ENCODE data around the gene MACIR. TPM values are rescaled to one million over a fixed set of nuclear protein-coding genes. Genes with fewer than 3 reads are reported as not detected.

Gene MACIR
- total and polyA plus RNA-seq, 8 donors: 1.2 to 39.7 (median 15.5) TPM

DNA sequence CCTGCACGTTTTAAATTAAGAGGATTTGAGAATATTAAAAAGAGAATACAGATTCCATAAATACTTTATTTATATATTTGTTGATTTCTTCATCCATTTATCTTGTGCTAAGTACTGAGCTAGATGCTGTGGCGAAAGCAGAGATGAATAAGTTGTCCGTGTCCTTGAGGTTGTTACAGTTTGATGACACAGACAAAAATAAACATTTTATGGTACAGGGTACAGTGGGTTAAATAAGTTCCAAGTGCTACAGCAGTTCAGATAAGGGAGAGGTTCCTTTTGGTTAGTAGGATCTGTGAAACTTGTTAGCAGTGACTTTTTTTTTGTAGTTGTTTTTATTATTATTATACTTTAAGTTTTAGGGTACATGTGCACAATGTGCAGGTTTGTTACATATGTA, 50.2 kb downstream of the MACIR start:
- no peak for DNase-seq
- Histone ChIP-seq H3K36me3 (no peaks in the 10 kb centered on the region), H3K4me1 (no peaks in the 10 kb centered on the region), H3K27ac (no peak overlapping the region), H3K27me3 (no peaks in the 10 kb centered on the region), H3K9me3 (no peaks in the 10 kb centered on the region), H3K4me3 (no peak overlapping the region)
- no peak for TF ChIP-seq POLR2AphosphoS5 (IDR thresholded peaks at IDR 0.05)
- no peak for TF ChIP-seq CTCF (IDR thresholded peaks at IDR 0.05)
- no peak for TF ChIP-seq POLR2A (IDR thresholded peaks at IDR 0.05)
- TF ChIP-seq EP300 (IDR thresholded peaks at IDR 0.05): no peak
- 73 to 81% (median 76%) methylated on average over 3 of the region's 3 CpGs for WGBS, 5 donors
- intact Hi-C loops (cut with DNase I; ENCODE audit: low total_unique reads): no loop called here

GRCh38 chr5:103313056-103313455, 54.5 kb downstream of the MACIR start:
- Histone ChIP-seq H3K4me3 (no peak overlapping the region), H3K27ac (no peak overlapping the region), H3K4me1 (no peaks in the 10 kb centered on the region), H3K9me3 (no peaks in the 10 kb centered on the region), H3K27me3 (no peaks in the 10 kb centered on the region), H3K36me3 (no peaks in the 10 kb centered on the region)
- intact Hi-C loops (cut with DNase I; ENCODE audit: low total_unique reads): no loop called here
- no peak for TF ChIP-seq EP300 (IDR thresholded peaks at IDR 0.05)
- no peak for TF ChIP-seq POLR2A (IDR thresholded peaks at IDR 0.05)
- TF ChIP-seq CTCF (IDR thresholded peaks at IDR 0.05): no peak
- no peak for TF ChIP-seq POLR2AphosphoS5 (IDR thresholded peaks at IDR 0.05)
- 93 to 98% (median 94%) methylated on average over 3 of the region's 3 CpGs for WGBS, 5 donors
- DNase-seq: no peak

- TF ChIP-seq EP300 (IDR thresholded peaks at IDR 0.05) (no peak), POLR2AphosphoS5 (IDR thresholded peaks at IDR 0.05) (no peak), POLR2A (IDR thresholded peaks at IDR 0.05) (no peak), CTCF (IDR thresholded peaks at IDR 0.05) (no peak)
- Histone ChIP-seq H3K27ac (no peak overlapping the region), H3K4me3 (no peak overlapping the region), H3K4me1 (no peaks in the 10 kb centered on the region), H3K9me3 (no peaks in the 10 kb centered on the region), H3K36me3 (no peaks in the 10 kb centered on the region), H3K27me3 (no peaks in the 10 kb centered on the region)
- DNase-seq: no peak
- 84 to 92% (median 88%) methylated on average over 3 of the region's 3 CpGs for whole genome bisulfite sequencing, 5 donors
- intact Hi-C loops (cut with DNase I; ENCODE audit: low total_unique reads): no loop called here
Measured at GRCh38 chr5:103315455-103315854, 56.9 kb downstream of the MACIR start.

- TF ChIP-seq EP300 (IDR thresholded peaks at IDR 0.05) (no peak), POLR2AphosphoS5 (IDR thresholded peaks at IDR 0.05) (no peak), CTCF (IDR thresholded peaks at IDR 0.05) (no peak)
- intact Hi-C loops (cut with DNase I; ENCODE audit: low total_unique reads): no loop called here
- Histone ChIP-seq H3K27me3 (no peaks in the 10 kb centered on the region), H3K36me3 (no peaks in the 10 kb centered on the region), H3K27ac (no peak overlapping the region), H3K9me3 (no peaks in the 10 kb centered on the region), H3K4me3 (no peak overlapping the region), H3K4me1 (no peaks in the 10 kb centered on the region)
- no peak for DNase-seq
- 92 to 96% (median 93%) methylated on average over 1 of the region's 1 CpG for WGBS, 5 donors
Measured at GRCh38 chr5:103327451-103327850, 68.9 kb downstream of the MACIR start.
